ENCODE data around the gene SEZ6L. TPM values are rescaled to one million over a fixed set of nuclear protein-coding genes. Genes with fewer than 3 reads are reported as not detected.

Gene SEZ6L
- total and polyA plus RNA-seq, 12 donors = 0.01 to 2.5 (median 0.28) TPM

DNA sequence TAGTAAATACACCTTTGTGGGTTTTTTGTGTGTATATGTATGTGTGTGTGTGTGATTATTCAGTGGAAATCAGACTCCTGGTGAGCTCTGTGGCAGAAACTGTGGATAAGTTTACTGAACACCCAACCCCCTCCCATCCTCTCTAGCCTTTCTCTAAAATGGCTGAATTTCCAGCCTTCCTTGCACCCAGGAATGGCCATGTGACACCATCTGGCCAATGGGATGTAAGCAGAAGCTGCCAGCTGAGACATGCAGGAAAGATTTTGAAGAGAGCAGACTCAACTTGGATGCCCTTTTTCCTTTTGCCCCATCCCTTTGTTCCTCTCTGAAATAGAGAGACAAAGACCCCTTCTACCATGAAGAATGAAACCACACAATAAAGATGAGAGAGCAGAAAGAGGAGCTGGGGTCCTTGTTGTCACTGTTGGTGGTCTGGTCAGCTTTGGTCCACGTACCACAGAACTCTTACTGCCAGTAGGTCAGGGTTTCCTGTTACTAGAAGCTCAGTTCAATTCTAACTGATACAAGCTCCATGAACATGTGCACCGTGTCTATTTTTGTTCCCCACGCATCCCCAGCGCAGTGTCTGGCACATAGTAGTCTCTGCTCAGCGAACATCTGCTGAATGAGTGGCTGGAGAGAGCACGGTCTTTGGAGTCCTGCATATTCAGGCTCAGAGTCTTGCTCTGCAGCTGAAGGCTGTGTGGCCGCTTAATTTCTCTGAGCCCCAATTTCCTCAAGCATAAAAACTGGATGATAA is 57.5 kb downstream of the SEZ6L start:
- Histone ChIP-seq H3K4me3 (no peak overlapping the region), H3K9me3 (peaks cover 0 to 5% (median 0%) of the 10 kb centered on the region in 11 donors), H3K36me3 (no peaks in the 10 kb centered on the region), H3K4me1 (no peaks in the 10 kb centered on the region), H3K27ac (no peak overlapping the region), H3K27me3 (peaks cover 0 to 44% (median 21%) of the 10 kb centered on the region in 7 donors)
- no peak for ATAC-seq
- WGBS, 2 donors = 78 to 81% methylated on average over 7 of the region's 7 CpGs
- intact Hi-C loops (cut with DNase I) = no loop called here
- TF ChIP-seq, protein P1, sequence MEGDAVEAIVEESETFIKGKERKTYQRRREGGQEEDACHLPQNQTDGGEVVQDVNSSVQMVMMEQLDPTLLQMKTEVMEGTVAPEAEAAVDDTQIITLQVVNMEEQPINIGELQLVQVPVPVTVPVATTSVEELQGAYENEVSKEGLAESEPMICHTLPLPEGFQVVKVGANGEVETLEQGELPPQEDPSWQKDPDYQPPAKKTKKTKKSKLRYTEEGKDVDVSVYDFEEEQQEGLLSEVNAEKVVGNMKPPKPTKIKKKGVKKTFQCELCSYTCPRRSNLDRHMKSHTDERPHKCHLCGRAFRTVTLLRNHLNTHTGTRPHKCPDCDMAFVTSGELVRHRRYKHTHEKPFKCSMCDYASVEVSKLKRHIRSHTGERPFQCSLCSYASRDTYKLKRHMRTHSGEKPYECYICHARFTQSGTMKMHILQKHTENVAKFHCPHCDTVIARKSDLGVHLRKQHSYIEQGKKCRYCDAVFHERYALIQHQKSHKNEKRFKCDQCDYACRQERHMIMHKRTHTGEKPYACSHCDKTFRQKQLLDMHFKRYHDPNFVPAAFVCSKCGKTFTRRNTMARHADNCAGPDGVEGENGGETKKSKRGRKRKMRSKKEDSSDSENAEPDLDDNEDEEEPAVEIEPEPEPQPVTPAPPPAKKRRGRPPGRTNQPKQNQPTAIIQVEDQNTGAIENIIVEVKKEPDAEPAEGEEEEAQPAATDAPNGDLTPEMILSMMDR (IDR thresholded peaks at IDR 0.05) = no peak
- DNase-seq = no peak

DNA sequence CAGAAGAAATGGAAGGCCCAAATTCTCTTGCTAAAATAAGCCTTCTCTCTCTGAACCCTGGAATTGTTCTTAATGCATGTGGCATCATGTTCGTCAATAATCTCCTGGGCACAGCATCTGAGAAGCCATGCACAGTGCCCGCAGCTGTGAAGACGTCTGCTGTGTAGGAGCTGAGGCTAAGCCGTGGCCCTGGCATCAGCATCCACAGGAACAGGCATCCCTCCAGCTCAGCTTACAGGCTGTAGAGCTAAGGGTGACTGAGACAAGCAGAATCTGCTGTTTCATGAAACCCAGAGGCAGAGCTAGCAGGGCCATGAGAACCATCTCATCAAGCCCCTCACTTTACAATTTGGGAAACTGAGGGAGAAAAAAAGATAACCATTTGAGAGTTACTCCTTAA is 60.6 kb downstream of the SEZ6L start:
- DNase-seq = no peak
- WGBS, 2 donors = 77 to 81% methylated on average over 4 of the region's 4 CpGs
- peaks cover 0 to 58% (median 24%) of the 10 kb centered on the region in 7 donors for H3K27me3 ChIP-seq

DNA sequence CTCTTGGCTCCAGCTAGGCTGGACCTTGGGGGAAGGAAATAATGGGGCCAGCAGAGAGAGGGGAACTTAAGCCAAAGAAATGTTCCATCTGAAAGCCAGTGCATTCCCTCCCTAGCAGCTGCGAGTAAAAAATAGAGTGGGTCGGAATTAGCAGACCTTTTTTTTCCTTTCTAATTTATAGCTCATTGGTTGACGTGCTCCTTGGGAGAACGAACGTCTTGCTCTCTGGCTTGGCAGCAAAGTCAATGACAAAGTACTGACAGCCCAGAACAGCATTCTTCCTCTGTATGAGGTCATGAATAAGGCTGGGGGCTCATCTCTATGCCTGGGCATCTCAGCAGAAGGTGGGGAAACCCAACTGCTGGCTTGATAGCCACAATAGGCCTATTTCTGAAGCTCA is 65.0 kb downstream of the SEZ6L start:
- H3K36me3 ChIP-seq = no peaks in the 10 kb centered on the region
- no peak overlapping the region for H3K27ac ChIP-seq
- no peak overlapping the region for H3K4me3 ChIP-seq
- WGBS, 2 donors = 43 to 59% methylated on average over 5 of the region's 5 CpGs
- H3K4me1 ChIP-seq = no peaks in the 10 kb centered on the region
- no peaks in the 10 kb centered on the region for H3K9me3 ChIP-seq
- DNase-seq (no peak), ATAC-seq (peak in 1 of 8 donors; percentile 14)
- intact Hi-C loops (cut with DNase I) = no loop called here
- H3K27me3 ChIP-seq = peaks cover 0 to 70% (median 37%) of the 10 kb centered on the region in 7 donors
- TF ChIP-seq, protein P1 (IDR thresholded peaks at IDR 0.05) = no peak

More for the DNA sequence above, 60.6 kb downstream of the SEZ6L start:
- Histone ChIP-seq H3K4me1 (no peaks in the 10 kb centered on the region), H3K27ac (no peak overlapping the region), H3K4me3 (no peak overlapping the region), H3K36me3 (no peaks in the 10 kb centered on the region), H3K9me3 (no peaks in the 10 kb centered on the region)
- ATAC-seq = no peak
- intact Hi-C loops (cut with DNase I) = no loop called here
- TF ChIP-seq, protein P1 (IDR thresholded peaks at IDR 0.05) = no peak

DNA sequence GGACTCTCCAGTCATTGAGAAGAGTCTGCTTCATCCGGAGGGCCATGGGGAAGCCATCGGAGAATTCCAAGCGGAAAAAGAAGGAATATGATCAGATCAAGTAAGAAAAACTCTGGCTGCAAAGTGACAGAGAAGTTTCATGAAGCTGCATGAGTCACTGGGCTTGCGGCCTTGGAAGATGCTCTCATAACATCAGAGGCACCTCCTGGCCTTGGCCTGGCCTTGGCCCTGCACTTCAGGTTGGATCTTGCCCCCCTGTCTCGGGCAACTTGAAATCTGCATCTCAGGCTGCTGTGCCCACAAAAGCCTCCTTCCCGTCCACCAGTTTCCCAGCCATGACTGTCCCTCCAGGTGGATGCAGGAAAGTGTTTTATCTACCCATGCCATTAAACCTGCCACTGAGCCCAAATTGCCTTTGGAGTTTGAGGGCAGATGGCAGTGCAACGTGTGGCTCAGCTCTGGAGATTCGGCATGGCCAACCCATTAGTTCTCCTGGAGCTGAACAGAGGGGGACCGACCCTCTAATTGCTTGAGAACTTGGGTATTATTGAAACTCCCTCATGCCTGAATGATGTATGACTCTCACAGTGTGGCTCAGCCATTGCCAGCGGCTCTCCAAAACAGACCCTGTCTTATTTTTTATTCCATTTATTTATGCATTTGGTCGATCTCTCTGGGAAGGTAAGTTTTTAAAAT is 66.7 kb downstream of the SEZ6L start:
- no peak overlapping the region for H3K27ac ChIP-seq
- TF ChIP-seq, protein P1 (IDR thresholded peaks at IDR 0.05) = no peak
- no peaks in the 10 kb centered on the region for H3K9me3 ChIP-seq
- H3K36me3 ChIP-seq = no peaks in the 10 kb centered on the region
- DNase-seq = no peak
- intact Hi-C loops (cut with DNase I) = no loop called here
- WGBS, 2 donors = 74 to 83% methylated on average over 11 of the region's 11 CpGs
- H3K27me3 ChIP-seq = peaks cover 0 to 70% (median 35%) of the 10 kb centered on the region in 7 donors
- ATAC-seq = no peak
- no peaks in the 10 kb centered on the region for H3K4me1 ChIP-seq
- H3K4me3 ChIP-seq = no peak overlapping the region

Measured in heart right ventricle (tissue), 16 donors.